GM12892 (cell line): Measurements from ENCODE around the gene NR2C2.

Source experiments
- POLR2A ChIP-seq: IDR thresholded peaks from 2 replicates; pipeline ENCODE4 v1.6.1; 2011; ENCODE audit warnings: low read depth, low read length, control low read depth
- POLR2AphosphoS5 ChIP-seq: IDR thresholded peaks from 2 replicates; pipeline ENCODE4 v1.6.1; 2011; ENCODE audit warnings: low read depth, low read length, control low read depth
- TAF1 ChIP-seq: IDR thresholded peaks from 2 replicates; pipeline ENCODE4 v1.6.1; 2011; ENCODE audit warnings: low read depth, mild to moderate bottlenecking, control low read depth, low read length, borderline replicate concordance

- TF ChIP-seq POLR2AphosphoS5 (no peak), POLR2A (no peak), TAF1 (no peak)
Observed at GRCh38 chr3:14989943-14990779, 42.8 kb downstream of the NR2C2 start.
